GM19463 (cell line): ENCODE results near the gene LRRC26.
"Not testable (repeated sequence)": the region's sequence is repeated elsewhere in the genome, so short reads cannot be mapped to it uniquely, and the experiment has no call there.

Source experiments
- ATAC-seq: cut with Tn5 transposase; IDR thresholded peaks from one replicate; pipeline ENCODE4 v1.9.1; 2021; ENCODE audit warnings: mild to moderate bottlenecking, moderate library complexity; ENCODE audit not compliant: unreplicated experiment

LRRC26 gene

DNA sequence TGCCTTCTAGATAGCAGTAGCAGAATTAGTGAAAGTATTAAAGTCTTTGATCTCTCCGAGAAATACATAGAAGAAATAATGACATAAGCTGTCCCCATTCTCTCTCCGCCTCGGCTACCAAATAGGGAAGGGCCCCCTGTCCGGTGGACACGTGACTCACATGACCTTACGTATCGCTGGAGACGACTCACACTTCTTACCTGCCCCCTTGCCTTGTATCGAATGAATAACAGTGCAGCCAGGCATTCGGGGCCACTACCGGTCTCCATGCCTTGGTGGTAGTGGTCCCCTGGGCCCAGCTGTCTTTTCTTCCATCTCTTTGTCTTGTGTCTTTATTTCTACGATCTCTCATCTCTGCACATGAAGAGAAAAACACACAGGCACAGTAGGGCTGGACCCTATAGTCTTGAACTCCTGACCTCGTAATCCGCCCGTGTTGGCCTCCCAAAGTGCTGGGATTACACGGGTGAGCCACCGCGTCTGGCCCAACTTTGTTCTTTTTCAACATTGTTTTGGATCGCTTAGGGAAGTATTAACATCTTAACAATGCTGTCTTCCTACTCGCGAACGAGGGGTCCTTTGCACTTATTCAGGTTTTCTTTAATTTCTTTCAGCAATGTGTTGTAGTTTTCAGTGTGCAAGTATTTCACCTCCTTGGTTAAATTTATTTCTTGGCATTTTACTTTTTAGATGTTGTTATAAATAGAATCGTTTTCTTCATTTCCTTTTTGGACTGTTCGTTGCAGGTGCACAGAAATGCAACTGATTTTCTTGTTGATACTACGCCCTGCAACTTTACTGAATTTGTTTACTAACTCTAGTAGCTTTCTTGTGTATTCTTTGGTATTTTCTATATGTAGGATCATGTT, 47.7 kb downstream of the LRRC26 start:
- ATAC-seq: not testable (repeated sequence)
